ENCODE measurements around the gene PEX11B. TPM values are rescaled to one million over a fixed set of nuclear protein-coding genes. Genes with fewer than 3 reads are reported as not detected.

PEX11B gene
- total and polyA plus RNA-seq, 2 donors (not counting 3 experiments of a cell fraction or from before 2014, with no cell fraction given): 30.5 to 42.5 TPM

DNA sequence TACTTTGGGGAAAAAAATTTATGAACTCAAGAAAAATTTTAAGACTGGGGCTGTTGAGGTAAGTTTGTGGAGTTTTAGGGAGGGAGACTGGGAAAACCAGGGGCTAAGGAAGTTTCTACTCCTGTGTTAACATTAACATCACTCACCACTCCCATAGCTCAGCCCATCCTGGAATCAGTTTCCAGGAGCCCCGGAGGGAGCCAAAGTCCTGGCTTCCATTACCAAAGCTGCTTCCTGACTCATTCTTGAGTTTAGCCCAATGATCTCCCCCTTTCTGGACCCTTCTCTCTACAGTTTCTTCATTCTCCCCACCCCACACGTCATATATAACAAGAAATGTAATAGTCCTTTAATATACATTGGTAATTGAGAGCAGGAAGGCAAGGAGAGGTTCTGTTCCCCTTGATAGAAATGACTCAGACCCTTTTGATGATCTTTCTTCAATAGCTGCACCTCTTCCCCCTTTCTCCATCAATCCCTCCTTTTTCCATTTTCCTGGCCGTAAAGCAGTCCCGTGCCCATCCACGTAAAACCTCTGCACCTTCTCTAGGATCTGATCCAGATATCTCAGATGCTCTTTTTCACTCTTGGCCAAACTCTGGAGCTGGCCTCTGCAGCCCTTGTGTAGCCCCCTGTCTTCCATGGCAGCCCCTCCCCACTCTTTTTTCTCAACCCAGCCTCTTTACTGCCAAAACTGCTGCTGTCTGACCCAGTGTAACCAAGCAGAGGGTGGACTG lies 55.1 kb downstream of the PEX11B start:
- Histone ChIP-seq H3K36me3 (ENCODE audit: control insufficient read depth in 2 of 2, extremely low read depth in 1 of 2, insufficient read depth in 2 of 2, low read length in 2 of 2) (no peaks in the 10 kb centered on the region), H3K9ac (replicated peaks; ENCODE audit: extremely low read depth, insufficient read depth, low read length) (no peak overlapping the region), H3K9me3 (replicated peaks; ENCODE audit: control insufficient read depth, insufficient read depth, low read length) (no peaks in the 10 kb centered on the region), H3K79me2 (ENCODE audit: control insufficient read depth, insufficient read depth, low read length) (peaks cover under 1% of the 10 kb centered on the region), H2AFZ (ENCODE audit: low read depth, low read length) (no peak overlapping the region), H3K9me1 (replicated peaks; ENCODE audit: control insufficient read depth, extremely low read depth, insufficient read depth, low read length) (no peaks in the 10 kb centered on the region), H3K4me1 (ENCODE audit: control insufficient read depth, extremely low read depth, insufficient read depth, low read length) (peaks cover 8% of the 10 kb centered on the region), H3K4me3 (replicated peaks in 1 of 3; ENCODE audit: insufficient read depth in 1 of 3, low read depth in 1 of 3, low read length in 3 of 3) (no peak overlapping the region), H3K27me3 (ENCODE audit: control insufficient read depth in 2 of 2, insufficient read depth in 2 of 2, low read length in 2 of 2) (peaks cover 7 to 11% of the 10 kb centered on the region in 2 experiments), H3K27ac (ENCODE audit: insufficient read depth, low read depth, low read length) (no peak overlapping the region), H3K4me2 (ENCODE audit: insufficient read depth, low read length) (no peak overlapping the region), H4K20me1 (replicated peaks; ENCODE audit: control insufficient read depth, extremely low read depth, insufficient read depth, low read length) (no peaks in the 10 kb centered on the region)
- FAIRE-seq: no peak
- POLR2A ChIA-PET: no interaction called here
- DNase-seq (ENCODE audit: low read depth, low spot score): no peak
- BruUV-seq (replicated peaks): no TSS peak
- intact Hi-C loops (cut with micrococcal nuclease) (no loop called here), dilution Hi-C loops (cut with MboI; ENCODE audit: extremely low pct_ligation_motif_present, low sequenced_read_pairs) (no loop called here)
- CTCF ChIA-PET: interaction anchor here (1.3 to 4.2 kb wide), 5 partner anchors 8 to 28 kb away, joined by 3 to 13 read pairs (median 5); partner anchors contain the start of gene NUDT17
- TF ChIP-seq, protein P1, sequence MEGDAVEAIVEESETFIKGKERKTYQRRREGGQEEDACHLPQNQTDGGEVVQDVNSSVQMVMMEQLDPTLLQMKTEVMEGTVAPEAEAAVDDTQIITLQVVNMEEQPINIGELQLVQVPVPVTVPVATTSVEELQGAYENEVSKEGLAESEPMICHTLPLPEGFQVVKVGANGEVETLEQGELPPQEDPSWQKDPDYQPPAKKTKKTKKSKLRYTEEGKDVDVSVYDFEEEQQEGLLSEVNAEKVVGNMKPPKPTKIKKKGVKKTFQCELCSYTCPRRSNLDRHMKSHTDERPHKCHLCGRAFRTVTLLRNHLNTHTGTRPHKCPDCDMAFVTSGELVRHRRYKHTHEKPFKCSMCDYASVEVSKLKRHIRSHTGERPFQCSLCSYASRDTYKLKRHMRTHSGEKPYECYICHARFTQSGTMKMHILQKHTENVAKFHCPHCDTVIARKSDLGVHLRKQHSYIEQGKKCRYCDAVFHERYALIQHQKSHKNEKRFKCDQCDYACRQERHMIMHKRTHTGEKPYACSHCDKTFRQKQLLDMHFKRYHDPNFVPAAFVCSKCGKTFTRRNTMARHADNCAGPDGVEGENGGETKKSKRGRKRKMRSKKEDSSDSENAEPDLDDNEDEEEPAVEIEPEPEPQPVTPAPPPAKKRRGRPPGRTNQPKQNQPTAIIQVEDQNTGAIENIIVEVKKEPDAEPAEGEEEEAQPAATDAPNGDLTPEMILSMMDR (IDR thresholded peaks at IDR 0.05; ENCODE audit: extremely low read depth in 1 of 2, insufficient read depth in 1 of 2, low read depth in 1 of 2, low read length in 2 of 2): no peak
- TF ChIP-seq EZH2 (IDR thresholded peaks at IDR 0.05; ENCODE audit: borderline replicate concordance, low read depth, low read length, severe bottlenecking): no peak
- no peak for TF ChIP-seq FOS (IDR thresholded peaks at IDR 0.05; ENCODE audit: borderline replicate concordance, insufficient read depth, low read length)
- TF ChIP-seq GATA2 (IDR thresholded peaks at IDR 0.05; ENCODE audit: insufficient read depth, insufficient read length, low read depth, low read length): no peak
- no peak for TF ChIP-seq POLR2AphosphoS5 (IDR thresholded peaks at IDR 0.05; ENCODE audit: insufficient read depth, low read depth, low read length)
- TF ChIP-seq POLR2A (IDR thresholded peaks at IDR 0.05; ENCODE audit: low read depth, low read length): no peak
- no peak for TF ChIP-seq JUN (IDR thresholded peaks at IDR 0.05; ENCODE audit: borderline replicate concordance, insufficient read depth, insufficient read length, low read depth)
- TF ChIP-seq, protein P2, sequence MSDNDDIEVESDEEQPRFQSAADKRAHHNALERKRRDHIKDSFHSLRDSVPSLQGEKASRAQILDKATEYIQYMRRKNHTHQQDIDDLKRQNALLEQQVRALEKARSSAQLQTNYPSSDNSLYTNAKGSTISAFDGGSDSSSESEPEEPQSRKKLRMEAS (IDR thresholded peaks at IDR 0.05; ENCODE audit: insufficient read depth, insufficient read length): no peak
- no peak for TF ChIP-seq MYC (IDR thresholded peaks at IDR 0.05; ENCODE audit: low read depth, low read length)

Other genes with a start within 250 kb of the PEX11B start
- gene PDZK1, start 211.3 kb downstream of the PEX11B start, total RNA-seq: 0.58 TPM in 1 of 2 replicates, not detected in the other
- 0.03 and 0.11 TPM in 2 replicates for gene PDZK1, start 211.3 kb downstream of the PEX11B start, polyA plus RNA-seq
- gene CD160, start 199.2 kb downstream of the PEX11B start, total RNA-seq: not detected in 2 replicates
- not detected in 2 replicates for gene CD160, start 199.2 kb downstream of the PEX11B start, polyA plus RNA-seq
- gene RNF115, start 94.6 kb downstream of the PEX11B start, total RNA-seq: 17.3 and 20.5 TPM in 2 replicates
- 6.4 and 7.6 TPM in 2 replicates for gene RNF115, start 94.6 kb downstream of the PEX11B start, polyA plus RNA-seq
- 30.4 and 31.0 TPM in 2 replicates for gene POLR3C, start 94.5 kb downstream of the PEX11B start, total RNA-seq
- 28.4 and 29.5 TPM in 2 replicates for gene POLR3C, start 94.5 kb downstream of the PEX11B start, polyA plus RNA-seq
- 3.6 and 5.1 TPM in 2 replicates for gene NUDT17, start 73.1 kb downstream of the PEX11B start, total RNA-seq
- 9.0 TPM in 2 replicates for gene NUDT17, start 73.1 kb downstream of the PEX11B start, polyA plus RNA-seq
- 50.1 and 53.3 TPM in 2 replicates for gene PIAS3, start 59.6 kb downstream of the PEX11B start, total RNA-seq
- 69.9 and 71.8 TPM in 2 replicates for gene PIAS3, start 59.6 kb downstream of the PEX11B start, polyA plus RNA-seq
- gene ANKRD35, start 32.9 kb downstream of the PEX11B start, total RNA-seq: 0.14 and 0.20 TPM in 2 replicates
- gene ANKRD35, start 32.9 kb downstream of the PEX11B start, polyA plus RNA-seq: 0.10 and 0.15 TPM in 2 replicates
- 39.8 and 58.6 TPM in 2 replicates for gene ITGA10, start 8.7 kb downstream of the PEX11B start, total RNA-seq
- 16.9 and 20.6 TPM in 2 replicates for gene ITGA10, start 8.7 kb downstream of the PEX11B start, polyA plus RNA-seq
- 194 and 200 TPM in 2 replicates for gene RBM8A, start 8.8 kb upstream of the PEX11B start, total RNA-seq
- gene RBM8A, start 8.8 kb upstream of the PEX11B start, polyA plus RNA-seq: 101 and 192 TPM in 2 replicates
- 54.9 and 55.6 TPM in 2 replicates for gene LIX1L, start 39.3 kb upstream of the PEX11B start, total RNA-seq
- gene LIX1L, start 39.3 kb upstream of the PEX11B start, polyA plus RNA-seq: 48.4 and 56.4 TPM in 2 replicates
- 0.24 and 0.60 TPM in 2 replicates for gene ANKRD34A, start 45.9 kb upstream of the PEX11B start, total RNA-seq
- 0.41 and 0.43 TPM in 2 replicates for gene ANKRD34A, start 45.9 kb upstream of the PEX11B start, polyA plus RNA-seq
- gene POLR3GL, start 46.0 kb upstream of the PEX11B start, total RNA-seq: 15.3 and 18.8 TPM in 2 replicates
- gene POLR3GL, start 46.0 kb upstream of the PEX11B start, polyA plus RNA-seq: 10.6 and 12.4 TPM in 2 replicates
- 7.6 and 9.1 TPM in 2 replicates for gene TXNIP, start 77.9 kb upstream of the PEX11B start, total RNA-seq
- 21.8 and 31.3 TPM in 2 replicates for gene TXNIP, start 77.9 kb upstream of the PEX11B start, polyA plus RNA-seq
- not detected in 2 replicates for gene HJV, start 103.0 kb upstream of the PEX11B start, total RNA-seq
- not detected in 2 replicates for gene HJV, start 103.0 kb upstream of the PEX11B start, polyA plus RNA-seq
- 1.8 TPM in 2 replicates for gene NBPF10, start 226.1 kb upstream of the PEX11B start, total RNA-seq
- gene NBPF10, start 226.1 kb upstream of the PEX11B start, polyA plus RNA-seq: 0.57 and 0.61 TPM in 2 replicates

All from endothelial cell of umbilical vein (primary cell).